ENCODE measurements around the gene KCNQ4.

KCNQ4 gene

DNA sequence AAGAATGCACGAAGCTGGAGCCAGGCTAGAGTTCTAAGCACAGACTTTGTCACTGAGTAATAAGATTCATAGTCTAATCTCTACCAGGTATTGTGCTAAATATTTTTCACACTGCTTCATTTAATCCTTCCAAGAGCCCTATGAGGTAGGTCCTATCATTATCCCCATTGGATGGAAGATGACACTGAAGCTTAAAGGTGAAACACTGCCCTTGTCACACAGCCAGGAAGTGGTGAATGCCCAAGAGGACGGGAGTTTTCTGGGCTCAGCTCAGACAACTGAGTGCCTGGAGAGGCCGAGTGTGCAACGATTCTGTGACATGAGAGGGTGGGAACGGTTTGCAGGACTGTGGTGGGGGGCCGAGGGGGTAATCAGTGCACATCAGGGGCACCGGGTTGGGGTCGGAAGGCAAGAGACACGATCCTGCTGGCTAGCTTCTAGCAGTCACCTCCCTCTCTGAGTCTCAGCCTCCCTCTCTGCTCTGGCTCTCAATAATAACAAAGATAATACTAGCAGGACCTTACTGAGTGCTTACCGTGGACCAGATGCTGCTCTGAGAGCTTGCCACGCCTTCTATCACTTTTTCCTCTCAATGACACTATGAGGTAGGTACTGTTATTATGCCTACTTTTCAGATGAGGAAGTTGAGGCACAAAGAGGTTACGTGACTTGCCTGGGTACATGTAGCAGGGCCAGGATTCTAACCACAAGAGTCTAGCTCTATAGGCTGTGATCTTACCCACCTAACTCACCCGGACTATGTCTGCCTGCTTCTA is 12.4 kb downstream of the KCNQ4 start:
- no peak for DNase-seq (ENCODE audit: low read depth, low spot score)
- TF ChIP-seq, protein P1, sequence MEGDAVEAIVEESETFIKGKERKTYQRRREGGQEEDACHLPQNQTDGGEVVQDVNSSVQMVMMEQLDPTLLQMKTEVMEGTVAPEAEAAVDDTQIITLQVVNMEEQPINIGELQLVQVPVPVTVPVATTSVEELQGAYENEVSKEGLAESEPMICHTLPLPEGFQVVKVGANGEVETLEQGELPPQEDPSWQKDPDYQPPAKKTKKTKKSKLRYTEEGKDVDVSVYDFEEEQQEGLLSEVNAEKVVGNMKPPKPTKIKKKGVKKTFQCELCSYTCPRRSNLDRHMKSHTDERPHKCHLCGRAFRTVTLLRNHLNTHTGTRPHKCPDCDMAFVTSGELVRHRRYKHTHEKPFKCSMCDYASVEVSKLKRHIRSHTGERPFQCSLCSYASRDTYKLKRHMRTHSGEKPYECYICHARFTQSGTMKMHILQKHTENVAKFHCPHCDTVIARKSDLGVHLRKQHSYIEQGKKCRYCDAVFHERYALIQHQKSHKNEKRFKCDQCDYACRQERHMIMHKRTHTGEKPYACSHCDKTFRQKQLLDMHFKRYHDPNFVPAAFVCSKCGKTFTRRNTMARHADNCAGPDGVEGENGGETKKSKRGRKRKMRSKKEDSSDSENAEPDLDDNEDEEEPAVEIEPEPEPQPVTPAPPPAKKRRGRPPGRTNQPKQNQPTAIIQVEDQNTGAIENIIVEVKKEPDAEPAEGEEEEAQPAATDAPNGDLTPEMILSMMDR (IDR thresholded peaks at IDR 0.05; ENCODE audit: insufficient read depth, low read length, missing control alignments): no peak
- CTCF ChIA-PET: interaction anchor here (1.3 kb wide), 1 partner anchor 22 kb away, joined by 3 read pairs; no protein-coding TSS in a partner anchor
- POLR2A ChIA-PET: no interaction called here
- H3K4me3 ChIP-seq (ENCODE audit: low read depth, low read length): no peak overlapping the region

GRCh38 chr1:40796939-40797667 is 13.5 kb downstream of the KCNQ4 start:
- POLR2A ChIA-PET: no interaction called here
- DNase-seq (ENCODE audit: low read depth, low spot score): no peak
- no peak overlapping the region for H3K4me3 ChIP-seq (ENCODE audit: low read depth, low read length)
- TF ChIP-seq, protein P1 (IDR thresholded peaks at IDR 0.05; ENCODE audit: insufficient read depth, low read length, missing control alignments): no peak
- CTCF ChIA-PET: interaction anchor here (1.2 to 1.4 kb wide), 2 partner anchors 25 to 93 kb away, joined by 3 to 4 read pairs; no protein-coding TSS in a partner anchor

- no peak for DNase-seq (ENCODE audit: low read depth, low spot score)
- TF ChIP-seq, protein P1 (IDR thresholded peaks at IDR 0.05; ENCODE audit: insufficient read depth, low read length, missing control alignments): no peak
- no peak overlapping the region for H3K4me3 ChIP-seq (ENCODE audit: low read depth, low read length)
- ChIA-PET CTCF (interaction anchor here (1.2 to 1.4 kb wide), 2 partner anchors 25 to 94 kb away, joined by 3 to 4 read pairs; no protein-coding TSS in a partner anchor), POLR2A (no interaction called here)
Measured at GRCh38 chr1:40797668-40798010, 14.1 kb downstream of the KCNQ4 start.

- TF ChIP-seq, protein P1 (IDR thresholded peaks at IDR 0.05; ENCODE audit: insufficient read depth, low read length, missing control alignments): no peak
- ChIA-PET POLR2A (no interaction called here), CTCF (no interaction called here)
- H3K4me3 ChIP-seq (ENCODE audit: low read depth, low read length): no peak overlapping the region
- no peak for DNase-seq (ENCODE audit: low read depth, low spot score)
Measured at GRCh38 chr1:40798366-40799281, 15.0 kb downstream of the KCNQ4 start.

DNA sequence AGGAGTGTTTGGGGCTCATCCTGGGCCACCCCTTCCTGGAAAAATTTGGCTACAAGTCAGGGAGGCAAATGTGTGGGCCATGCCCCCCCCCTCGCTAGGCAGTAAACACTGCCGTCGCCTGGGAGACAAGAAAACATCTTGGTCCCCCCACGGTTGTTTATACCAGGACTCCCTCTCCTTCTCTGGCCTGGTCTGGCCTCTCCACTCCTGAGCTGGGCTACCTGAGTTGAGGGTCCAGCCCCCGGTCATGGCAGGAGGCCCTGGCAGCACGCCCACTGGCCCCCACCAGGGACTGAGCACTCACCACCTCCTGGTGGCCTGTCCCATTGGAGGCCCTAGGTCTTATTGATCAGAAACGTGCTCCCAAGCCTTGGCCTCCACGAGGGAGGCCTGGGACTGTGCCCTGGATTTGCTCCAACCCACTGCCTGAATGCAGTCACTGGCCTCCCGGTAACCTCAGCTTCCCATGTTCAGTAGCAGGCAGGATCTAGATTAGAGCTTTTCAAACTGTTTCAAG is 15.8 kb downstream of the KCNQ4 start:
- DNase-seq (ENCODE audit: low read depth, low spot score): no peak
- CTCF ChIA-PET: interaction anchor here (1.1 kb wide), 1 partner anchor 30 kb away, joined by 4 read pairs; no protein-coding TSS in a partner anchor

More for the DNA sequence above, 15.8 kb downstream of the KCNQ4 start:
- no peak overlapping the region for H3K4me3 ChIP-seq (ENCODE audit: low read depth, low read length)
- TF ChIP-seq, protein P1 (IDR thresholded peaks at IDR 0.05; ENCODE audit: insufficient read depth, low read length, missing control alignments): no peak
- POLR2A ChIA-PET: no interaction called here

Measured in AG04449 (cell line).